AG09309 (cell line): ENCODE measurements around the gene OR2A2.

ENCODE experiments used
- DNase-seq: peaks from one replicate; pipeline ENCODE4 v3.0.0-alpha.2; 2010; ENCODE audit warnings: low read depth
- H3K4me3 ChIP-seq: 2 replicates; pipeline ENCODE4 v1.5.1; 2011; ENCODE audit warnings: mild to moderate bottlenecking, low read depth, low read length, moderate library complexity; ENCODE audit not compliant: control insufficient read depth
- TF ChIP-seq, protein P1 (sequence below): IDR thresholded peaks from 2 replicates; pipeline ENCODE4 v1.5.1; 2011; ENCODE audit warnings: mild to moderate bottlenecking, low read depth, low read length, inconsistent platforms; ENCODE audit not compliant: insufficient read depth, control insufficient read depth; ENCODE audit errors: missing control alignments

The OR2A2 gene

DNA sequence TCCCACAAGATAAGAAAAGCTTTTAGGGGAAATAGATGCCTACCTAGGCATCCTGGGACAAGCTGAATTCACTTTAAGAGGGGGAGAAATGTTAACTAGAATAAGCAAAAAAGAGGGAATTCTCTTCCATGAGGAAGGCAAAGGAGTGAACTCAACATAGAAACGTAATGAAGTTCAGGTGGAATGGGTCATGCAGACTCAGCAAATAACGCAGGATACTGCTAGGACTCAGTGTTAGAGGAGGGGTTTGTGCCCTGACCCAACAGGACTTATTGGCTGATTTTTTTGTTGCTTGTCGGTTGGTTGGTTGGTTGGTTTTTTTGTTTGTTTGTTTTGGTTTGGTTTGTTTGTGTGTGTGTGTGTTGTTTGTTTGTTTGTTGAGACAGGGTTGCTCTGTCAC lies 22.9 kb downstream of the OR2A2 start:
- TF ChIP-seq, protein P1, sequence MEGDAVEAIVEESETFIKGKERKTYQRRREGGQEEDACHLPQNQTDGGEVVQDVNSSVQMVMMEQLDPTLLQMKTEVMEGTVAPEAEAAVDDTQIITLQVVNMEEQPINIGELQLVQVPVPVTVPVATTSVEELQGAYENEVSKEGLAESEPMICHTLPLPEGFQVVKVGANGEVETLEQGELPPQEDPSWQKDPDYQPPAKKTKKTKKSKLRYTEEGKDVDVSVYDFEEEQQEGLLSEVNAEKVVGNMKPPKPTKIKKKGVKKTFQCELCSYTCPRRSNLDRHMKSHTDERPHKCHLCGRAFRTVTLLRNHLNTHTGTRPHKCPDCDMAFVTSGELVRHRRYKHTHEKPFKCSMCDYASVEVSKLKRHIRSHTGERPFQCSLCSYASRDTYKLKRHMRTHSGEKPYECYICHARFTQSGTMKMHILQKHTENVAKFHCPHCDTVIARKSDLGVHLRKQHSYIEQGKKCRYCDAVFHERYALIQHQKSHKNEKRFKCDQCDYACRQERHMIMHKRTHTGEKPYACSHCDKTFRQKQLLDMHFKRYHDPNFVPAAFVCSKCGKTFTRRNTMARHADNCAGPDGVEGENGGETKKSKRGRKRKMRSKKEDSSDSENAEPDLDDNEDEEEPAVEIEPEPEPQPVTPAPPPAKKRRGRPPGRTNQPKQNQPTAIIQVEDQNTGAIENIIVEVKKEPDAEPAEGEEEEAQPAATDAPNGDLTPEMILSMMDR, result no peak
- no peak overlapping the region for H3K4me3 ChIP-seq
- DNase-seq, result no peak

DNA sequence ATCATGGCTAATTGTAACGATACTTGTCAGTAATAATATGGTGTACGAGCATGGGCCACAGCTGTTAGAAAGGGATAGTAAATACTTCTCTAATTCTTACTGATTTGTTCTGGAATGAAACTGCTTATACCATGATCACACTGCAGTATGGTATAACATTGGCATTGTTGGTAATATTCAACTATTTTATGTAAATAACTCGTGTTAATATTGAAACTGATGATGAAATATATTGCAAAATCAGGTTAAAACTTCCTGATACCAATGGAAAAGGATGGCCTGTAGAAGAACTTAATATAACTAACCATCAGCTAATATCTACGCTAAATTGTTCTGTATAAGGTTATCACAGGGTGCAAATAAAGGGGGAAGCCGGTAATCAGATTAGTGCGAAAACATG lies 23.9 kb downstream of the OR2A2 start:
- no peak for DNase-seq
- TF ChIP-seq, protein P1, result no peak

DNA sequence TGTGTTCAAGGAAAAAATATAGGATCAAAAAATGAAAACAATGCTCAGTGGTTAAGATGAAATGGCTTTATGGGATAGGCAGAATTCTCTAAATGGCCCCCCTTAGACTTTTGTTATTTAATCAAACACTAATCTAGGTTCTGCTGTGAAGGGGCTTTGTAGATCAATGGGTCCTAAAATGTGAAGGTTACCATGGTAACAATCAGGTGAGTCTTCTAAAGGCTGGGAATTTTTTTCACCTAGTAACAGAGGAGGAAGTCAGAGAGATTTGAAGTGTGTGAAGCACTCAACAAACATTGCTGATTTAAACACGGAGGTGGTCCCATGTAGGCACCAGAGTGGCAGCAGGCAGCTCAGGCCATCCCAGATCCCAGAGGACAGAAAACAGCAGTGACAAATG lies 24.7 kb downstream of the OR2A2 start:
- TF ChIP-seq, protein P1, result no peak
- no peak for DNase-seq
- no peak overlapping the region for H3K4me3 ChIP-seq

More for the DNA sequence above, 23.9 kb downstream of the OR2A2 start:
- no peak overlapping the region for H3K4me3 ChIP-seq

DNA sequence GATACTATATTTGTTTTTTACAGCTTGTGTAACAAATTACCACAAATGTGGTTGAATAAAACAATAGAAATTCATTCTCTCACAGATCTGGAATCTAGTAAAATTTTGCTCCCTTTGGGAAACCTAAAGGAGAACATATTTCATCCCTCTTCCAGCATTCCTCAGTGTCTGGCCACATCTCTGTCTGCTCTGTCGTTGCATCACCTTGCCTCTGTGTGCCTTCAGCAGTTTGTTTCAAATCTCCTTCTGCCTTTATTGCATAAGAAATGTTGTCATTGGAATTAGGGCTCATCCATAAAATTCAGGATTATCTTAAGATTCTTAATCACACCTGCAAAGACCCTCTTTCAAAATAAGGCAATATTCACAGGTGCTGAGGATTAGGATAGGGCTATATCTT lies 28.1 kb downstream of the OR2A2 start:
- H3K4me3 ChIP-seq, result no peak overlapping the region
- TF ChIP-seq, protein P1, result no peak
- DNase-seq, result no peak

DNA sequence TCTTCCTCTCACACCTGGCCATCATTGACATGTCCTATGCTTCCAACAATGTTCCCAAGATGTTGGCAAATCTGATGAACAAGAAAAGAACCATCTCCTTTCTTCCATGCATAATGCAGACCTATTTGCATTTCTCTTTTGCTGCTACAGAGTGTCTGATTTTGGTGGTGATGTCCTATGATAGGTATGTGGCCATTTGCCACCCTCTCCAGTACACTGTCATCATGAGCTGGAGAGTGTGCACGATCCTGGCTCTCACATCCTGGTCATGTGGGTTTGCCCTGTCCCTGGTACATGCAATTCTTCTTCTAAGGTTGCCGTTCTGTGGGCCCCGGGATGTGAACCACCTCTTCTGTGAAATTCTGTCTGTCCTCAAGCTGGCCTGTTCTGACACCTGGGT lies 32.8 kb downstream of the OR2A2 start:
- H3K4me3 ChIP-seq, result no peak overlapping the region
- DNase-seq, result no peak
- TF ChIP-seq, protein P1, result no peak

DNA sequence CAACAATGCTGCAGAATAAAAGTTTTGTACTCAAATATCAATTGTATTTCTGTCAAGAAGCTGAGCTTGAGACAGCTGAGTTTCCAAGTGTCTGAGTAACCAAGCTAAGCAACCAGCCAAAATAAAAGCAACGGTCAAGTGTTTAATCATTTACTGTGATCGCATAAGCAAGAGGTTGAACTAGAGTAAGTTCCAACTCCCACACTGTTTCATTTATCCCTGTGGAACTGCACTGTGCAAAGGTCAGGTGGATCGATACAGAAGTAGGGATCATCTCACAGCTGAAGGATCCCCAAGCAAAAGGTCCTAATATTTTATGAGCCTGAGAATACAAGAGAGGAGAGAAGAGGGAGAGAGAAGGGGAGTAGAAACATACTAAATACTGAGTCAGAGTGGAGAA lies 35.0 kb downstream of the OR2A2 start:
- no peak for DNase-seq
- H3K4me3 ChIP-seq, result no peak overlapping the region
- TF ChIP-seq, protein P1, result no peak
